Fibroblast of mammary gland (primary cell): ENCODE measurements around the gene TMC2.
A peak's percentile ranks its signal among the peaks of the same experiment; 100 is the strongest.

Experiments used
- DNase-seq: peaks from one replicate; pipeline ENCODE4 v3.0.0-alpha.2; 2010; ENCODE audit warnings: low read depth
- H3K4me3 ChIP-seq: 2 replicates; pipeline ENCODE4 v1.5.1; 2011; ENCODE audit warnings: low read depth, mild to moderate bottlenecking, low read length, moderate library complexity; ENCODE audit not compliant: control insufficient read depth
- CTCF ChIP-seq: conservative IDR thresholded peaks from 2 replicates; pipeline ENCODE4 v1.5.1; 2011; ENCODE audit warnings: low read depth, low read length, inconsistent platforms; ENCODE audit not compliant: control insufficient read depth, insufficient read depth

TMC2 gene

GRCh38 chr20:2659547-2659946 lies 123.2 kb downstream of the TMC2 start:
- no peak for TF ChIP-seq CTCF
- no peak for DNase-seq

GRCh38 chr20:2663364-2663886 lies 127.1 kb downstream of the TMC2 start:
- no peak for DNase-seq
- H3K4me3 ChIP-seq = peak overlapping the region; percentile 97
- no peak for TF ChIP-seq CTCF

More at GRCh38 chr20:2659547-2659946, 123.2 kb downstream of the TMC2 start:
- H3K4me3 ChIP-seq = no peak overlapping the region

GRCh38 chr20:2663887-2664719 lies 127.7 kb downstream of the TMC2 start, which contains the start of gene IDH3B:
Gene IDH3B, minus strand, starts transcription at chr20:2664216. Its CDS starts 28 bp downstream, at chr20:2664188.
- peak within 1 kb of the TSS; percentile 97 for H3K4me3 ChIP-seq
- no peak for TF ChIP-seq CTCF
- peak; percentile 93 for DNase-seq

GRCh38 chr20:2671977-2672376 lies 135.6 kb downstream of the TMC2 start:
- DNase-seq = no peak
- H3K4me3 ChIP-seq = no peak overlapping the region
- peak; percentile 17 for TF ChIP-seq CTCF

GRCh38 chr20:2672446-2672845 lies 136.1 kb downstream of the TMC2 start:
- H3K4me3 ChIP-seq = no peak overlapping the region
- no peak for TF ChIP-seq CTCF
- no peak for DNase-seq

GRCh38 chr20:2673453-2673852 lies 137.1 kb downstream of the TMC2 start:
- no peak overlapping the region for H3K4me3 ChIP-seq
- no peak for TF ChIP-seq CTCF
- no peak for DNase-seq
